K562 (cell line): Measurements from ENCODE around the gene BEND6. TPM values are rescaled to one million over a fixed set of nuclear protein-coding genes. Genes with fewer than 3 reads are reported as not detected.

ENCODE experiments used
- ATAC-seq: fragments of 200-7000 bp; cut with Tn5 transposase; 3 replicates; pipeline ENCODE4 v1.9.1; 2020; ENCODE audit warnings: moderate library complexity
- BruUV-seq: library from RNA; stranded (reverse); fragments of 400-500 nt; replicated peaks from 2 replicates; lab custom pipeline; 2021; lab: Mats Ljungman, UMichigan
- CTCF ChIA-PET: fragments of 300-600 bp; formaldehyde crosslinking; extraction: SDS; loops from one replicate; lab custom pipeline; 2021; ENCODE audit warnings: low intra/inter-chr PET ratio; lab: Yijun Ruan, JAX
- POLR2A ChIA-PET: fragments of 300-600, 350-650 bp; sonication (Branson Sonifier 250); formaldehyde crosslinking; extraction: SDS; loops from one replicate; lab custom pipeline; 2021; ENCODE audit warnings: antibody characterized with exemption, inconsistent platforms; lab: Yijun Ruan, JAX
- DNase-seq, 4 experiments: peaks; one replicate each; pipeline versions ENCODE4 v3.0.0 to v3.0.0-alpha.2; 2011 to 2018; ENCODE audit warnings: low spot score in 3 of 4, mixed read lengths in 3 of 4; ENCODE audit errors: extremely low read depth in 1 of 4
- FAIRE-seq: peaks from 2 replicates; lab custom pipeline; 2011; peaks lifted over from hg19 to GRCh38; lab: Jason Lieb, UNC
- H2AFZ ChIP-seq: 2 replicates; pipeline ENCODE4 v1.6.0; 2011; ENCODE audit warnings: low read depth, low read length, control low read depth, inconsistent platforms
- H3K27ac ChIP-seq: fragments of 200-600 bp; 3 replicates; pipeline ENCODE4 v1.8.0; 2011; ENCODE audit warnings: low read depth, mild to moderate bottlenecking, control low read depth, inconsistent platforms, low read length, moderate library complexity, mixed read lengths; ENCODE audit errors: extremely low read depth
- H3K27me3 ChIP-seq, 2 experiments: fragments of 300-600 bp in 1 of 2; 2 replicates in 1 of 2; 3 replicates in 1 of 2; pipeline versions ENCODE4 v1.6.0 to v1.8.0; 2011; ENCODE audit warnings: inconsistent platforms in 2 of 2, low read length in 2 of 2, mild to moderate bottlenecking in 1 of 2, mixed read lengths in 1 of 2, moderate library complexity in 1 of 2; ENCODE audit not compliant: control insufficient read depth in 2 of 2, insufficient read depth in 2 of 2
- H3K36me3 ChIP-seq: fragments of 300-600 bp; 3 replicates; pipeline ENCODE4 v1.8.0; 2011; ENCODE audit warnings: mild to moderate bottlenecking, low read length, inconsistent platforms; ENCODE audit not compliant: control insufficient read depth, insufficient read depth
- H3K4me1 ChIP-seq, 2 experiments: fragments of 200-600 bp in 1 of 2; replicated peaks in 1 of 2; 2 replicates in 1 of 2; 3 replicates in 1 of 2; pipeline versions ENCODE4 v1.5.1 to v1.8.0; 2011; ENCODE audit warnings: inconsistent platforms in 2 of 2, low read length in 2 of 2, mild to moderate bottlenecking in 1 of 2, mixed read lengths in 1 of 2, moderate library complexity in 1 of 2; ENCODE audit not compliant: control insufficient read depth in 2 of 2, insufficient read depth in 2 of 2
- H3K4me2 ChIP-seq: 2 replicates; pipeline ENCODE4 v1.6.1; 2011; ENCODE audit warnings: low read length, control low read depth, inconsistent platforms, mixed read lengths; ENCODE audit not compliant: insufficient read depth
- H3K4me3 ChIP-seq: fragments of 200-600 bp; sonication (generic), shearing (Covaris generic); 2 replicates; pipeline ENCODE4 v1.5.1; 2016; ENCODE audit warnings: control low read depth, inconsistent platforms
- H3K79me2 ChIP-seq: fragments of 200-600 bp; 3 replicates; pipeline ENCODE4 v1.8.0; 2011; ENCODE audit warnings: low read length, inconsistent platforms; ENCODE audit not compliant: control insufficient read depth, insufficient read depth
- H3K9ac ChIP-seq, 2 experiments: 2 replicates each; pipeline versions ENCODE4 v1.6.0 to v1.6.1; 2011; ENCODE audit warnings: low read depth in 2 of 2, low read length in 2 of 2, control low read depth in 1 of 2, inconsistent platforms in 1 of 2, mild to moderate bottlenecking in 1 of 2, mixed read lengths in 1 of 2; ENCODE audit not compliant: insufficient read depth in 1 of 2
- H3K9me1 ChIP-seq: one replicate; pipeline ENCODE4 v1.6.0; 2011; ENCODE audit warnings: inconsistent platforms, mild to moderate bottlenecking, low read length, moderate library complexity; ENCODE audit not compliant: control insufficient read depth, insufficient read depth
- H3K9me3 ChIP-seq: replicated peaks from 2 replicates; pipeline ENCODE4 v1.5.1; 2011; ENCODE audit warnings: low read depth, low read length, inconsistent platforms; ENCODE audit not compliant: control insufficient read depth, insufficient read depth
- H4K20me1 ChIP-seq: replicated peaks from 2 replicates; pipeline ENCODE4 v1.6.1; 2011; ENCODE audit warnings: low read length, inconsistent platforms, mixed read lengths; ENCODE audit not compliant: control insufficient read depth, insufficient read depth
- ATF2 ChIP-seq: sonication (generic); formaldehyde crosslinking; IDR thresholded peaks from 2 replicates; pipeline ENCODE4 v1.8.1; 2022; ENCODE audit warnings: missing genetic modification reagents
- ATF3 ChIP-seq, 2 experiments: fragments of 450-650 bp in 1 of 2; sonication (generic) in 1 of 2; formaldehyde crosslinking in 1 of 2; IDR thresholded peaks in 1 of 2; conservative IDR thresholded peaks in 1 of 2; 2 replicates each; pipeline versions ENCODE4 v1.6.1 to v1.8.1; 2016 to 2023; ENCODE audit warnings: mild to moderate bottlenecking in 2 of 2, moderate library complexity in 2 of 2, inconsistent platforms in 1 of 2, missing genetic modification reagents in 1 of 2
- C11orf30 ChIP-seq: fragments of 450-650 bp; IDR thresholded peaks from 2 replicates; pipeline ENCODE4 v1.6.1; 2016; ENCODE audit warnings: low read depth, mild to moderate bottlenecking
- DPF2 ChIP-seq: fragments of 450-650 bp; IDR thresholded peaks from 2 replicates; pipeline ENCODE4 v1.6.1; 2016
- E2F6 ChIP-seq, 2 experiments: IDR thresholded peaks; 2 replicates each; pipeline ENCODE4 v1.6.1; 2011; ENCODE audit warnings: borderline replicate concordance in 1 of 2, control low read depth in 1 of 2, low read depth in 1 of 2, low read length in 1 of 2, mild to moderate bottlenecking in 1 of 2, mixed read lengths in 1 of 2, moderate library complexity in 1 of 2; ENCODE audit not compliant: insufficient read depth in 1 of 2, insufficient read length in 1 of 2, poor library complexity in 1 of 2, severe bottlenecking in 1 of 2; ENCODE audit errors: extremely low read depth in 1 of 2
- JUND ChIP-seq, 2 experiments: IDR thresholded peaks; 2 replicates in 1 of 2; 3 replicates in 1 of 2; pipeline ENCODE4 v1.6.1; 2011; ENCODE audit warnings: borderline replicate concordance in 2 of 2, low read depth in 2 of 2, low read length in 2 of 2, improper control_type of control experiment in 1 of 2, missing biosample characterization in 1 of 2, missing genetic modification characterization in 1 of 2, missing genetic modification reagents in 1 of 2
- L3MBTL2 ChIP-seq: fragments of 450-650 bp; IDR thresholded peaks from 2 replicates; pipeline ENCODE4 v1.6.1; 2016; ENCODE audit warnings: mild to moderate bottlenecking, moderate library complexity
- MAFF ChIP-seq: IDR thresholded peaks from 2 replicates; pipeline ENCODE4 v1.6.1; 2012; ENCODE audit warnings: low read length, improper control_type of control experiment
- MAFG ChIP-seq: fragments of 450-650 bp; conservative IDR thresholded peaks from 2 replicates; pipeline ENCODE4 v1.6.1; 2016; ENCODE audit warnings: missing genetic modification characterization, missing compliant biosample characterization
- MEIS2 ChIP-seq: fragments of 450-650 bp; IDR thresholded peaks from 2 replicates; pipeline ENCODE4 v1.6.1; 2014; ENCODE audit warnings: mild to moderate bottlenecking; ENCODE audit not compliant: partially characterized antibody
- NFE2 ChIP-seq: IDR thresholded peaks from 2 replicates; pipeline ENCODE4 v1.6.1; 2014; ENCODE audit warnings: antibody characterized with exemption, low read depth
- NFYB ChIP-seq: IDR thresholded peaks from 2 replicates; pipeline ENCODE4 v1.6.1; 2011; ENCODE audit warnings: mild to moderate bottlenecking, moderate library complexity; ENCODE audit not compliant: insufficient read length; ENCODE audit errors: extremely low read depth
- PKNOX1 ChIP-seq: fragments of 450-650 bp; IDR thresholded peaks from 2 replicates; pipeline ENCODE4 v1.6.1; 2016
- RAD21 ChIP-seq, 2 experiments: fragments of 250-450 bp in 1 of 2; fragments of 450-650 bp in 1 of 2; sonication (Bioruptor Pico) in 1 of 2; formaldehyde crosslinking in 1 of 2; IDR thresholded peaks in 1 of 2; conservative IDR thresholded peaks in 1 of 2; 2 replicates each; pipeline versions ENCODE4 v1.4.0 to v1.8.0; 2020 to 2022; ENCODE audit warnings: mild to moderate bottlenecking in 2 of 2, moderate library complexity in 1 of 2
- RBM22 ChIP-seq: fragments of 200-400 bp; formaldehyde crosslinking; IDR thresholded peaks from 2 replicates; pipeline ENCODE4 v1.6.1; 2018; ENCODE audit warnings: low read length, low read depth; ENCODE audit not compliant: poor library complexity, severe bottlenecking
- SMARCA4 ChIP-seq: fragments of 450-650 bp; IDR thresholded peaks from 2 replicates; pipeline ENCODE4 v1.6.1; 2016
- WGBS: fragments of 100-300 bp; shearing (Covaris generic); methylation state at CpG from one replicate; pipeline ENCODE4 v1.1.6; 2016; ENCODE audit warnings: low coverage, mixed read lengths; ENCODE audit not compliant: insufficient coverage; ENCODE audit errors: missing lambda C conversion rate; 5-methylcytosine and 5-hydroxymethylcytosine counted together
- in situ Hi-C: fragments of 300-500 bp; cut with MboI; formaldehyde crosslinking; loops from 4 replicates; pipeline ENCODE4 v1.15.0; 2018; ENCODE audit warnings: inconsistent platforms, mixed read lengths
- intact Hi-C: fragments of 100-400 bp; cut with micrococcal nuclease; formaldehyde crosslinking; loops from 2 replicates; pipeline ENCODE4 v1.14.2; 2022
- polyA plus RNA-seq, 8 experiments: library from polyadenylated mRNA; depleted of rRNA in 4 of 8; stranded (reverse) in 5 of 8; unstranded in 3 of 8; fragments of >200 nt; fragmentation: Nextera tagmentation in 2 of 8; fragmentation: Illumina TruSeq in 1 of 8; extraction: Ambion mirVana in 2 of 8; extraction: Trizol in 1 of 8; gene quantifications; 2 replicates each; pipeline versions ENCODE4 v1.2.1 to v1.2.3, GENCODE V29; 2011 to 2014; ENCODE audit warnings: inconsistent platforms in 1 of 8, missing spikeins in 1 of 8
- total RNA-seq, 7 experiments: library from RNA; depleted of rRNA in 6 of 7; stranded (reverse); fragments of >200 nt in 6 of 7; fragmentation: Illumina TruSeq in 2 of 7; extraction: Trizol in 2 of 7; gene quantifications; 2 replicates each; pipeline versions ENCODE4 v1.2.1 to v1.2.3, GENCODE V29; 2011 to 2021; ENCODE audit warnings: low replicate concordance in 1 of 7

Gene BEND6
- total and polyA plus RNA-seq, 9 of the 15 experiments (the other 6 are each of a cell fraction or from before 2014, with no cell fraction given): 0.37 to 4.0 (median 1.1) TPM

- ATAC-seq (peak; percentile 83), DNase-seq (peak in 3 of 4 experiments; percentile 19 to 54 (median 38)), FAIRE-seq (peak; percentile 74)
- 17% methylated on average over 4 of the region's 4 CpGs for WGBS
- no peaks in the 10 kb centered on the region for H3K9me1 ChIP-seq
- no peaks in the 10 kb centered on the region for H3K9me3 ChIP-seq
- peak overlapping the region; percentile 23 for H3K4me2 ChIP-seq
- BruUV-seq: no TSS peak
- H3K9ac ChIP-seq: no peak overlapping the region
- ChIA-PET CTCF (no interaction called here), POLR2A (interaction anchor here (0.6 to 0.7 kb wide), 2 partner anchors 35 to 43 kb away, joined by 3 read pairs; no protein-coding TSS in a partner anchor)
- H4K20me1 ChIP-seq: no peaks in the 10 kb centered on the region
- H3K36me3 ChIP-seq: no peaks in the 10 kb centered on the region
- H3K27ac ChIP-seq: no peak overlapping the region
- in situ Hi-C loops: no loop called here
- intact Hi-C loops: loop anchor here (5.0 kb wide), 2 partner anchors 111 to 159 kb away; partner anchors contain the start of gene BAG2
- H2AFZ ChIP-seq: peak overlapping the region; percentile 42
- no peak overlapping the region for H3K4me3 ChIP-seq
- no peaks in the 10 kb centered on the region for H3K27me3 ChIP-seq
- no peaks in the 10 kb centered on the region for H3K79me2 ChIP-seq
- H3K4me1 ChIP-seq: peaks cover 0 to 11% of the 10 kb centered on the region in 2 experiments; a peak in 3 of 5 replicates
- TF ChIP-seq MAFF (peak; percentile 30; the same call in 1 of the 2 replicates), MAFG (tag) (peak; percentile 49), SMARCA4 (peak; percentile 28; the same call in 1 of the 2 replicates), DPF2 (peak; percentile 64), ATF2 (CRISPR knock-in tag) (no peak), JUND (IDR thresholded peaks at IDR 0.05; ENCODE audit: borderline replicate concordance, low read depth, low read length) (peak; percentile 78; the same call in 1 of the 2 replicates), JUND (tag; IDR thresholded peaks at IDR 0.05; ENCODE audit: borderline replicate concordance, low read depth, low read length) (peak; percentile 66; the same call in 1 of the 3 replicates), PKNOX1 (peak; percentile 90), C11orf30 (peak; percentile 71), MEIS2 (peak; percentile 45), NFYB (no peak), RAD21 (CRISPR knock-in tag; conservative IDR thresholded peaks at IDR 0.05 in 1 of 2, IDR thresholded peaks at IDR 0.05 in 1 of 2) (peak in 1 of 2 experiments; percentile 8; a peak in 1 of 4 replicates), E2F6 (IDR thresholded peaks at IDR 0.05; ENCODE audit: borderline replicate concordance in 1 of 2, extremely low read depth in 1 of 2, insufficient read depth in 1 of 2, insufficient read length in 1 of 2, low read depth in 1 of 2, low read length in 1 of 2, poor library complexity in 1 of 2, severe bottlenecking in 1 of 2) (no peak), L3MBTL2 (peak; percentile 57), NFE2 (peak; percentile 79), RBM22 (no peak), ATF3 (IDR thresholded peaks at IDR 0.05) (peak; percentile 66; the same call in 1 of the 2 replicates), ATF3 (CRISPR knock-in tag; conservative IDR thresholded peaks at IDR 0.05) (no peak)
Observed at GRCh38 chr6:57013521-57013926, 58.6 kb downstream of the BEND6 start.
